GM18499 (cell line): ENCODE measurements around the gene C6orf136.

ENCODE experiments used
- ATAC-seq: cut with Tn5 transposase; IDR thresholded peaks from one replicate; pipeline ENCODE4 v1.9.1; 2021; ENCODE audit warnings: moderate number of reproducible peaks; ENCODE audit not compliant: insufficient read depth, unreplicated experiment

The C6orf136 gene

DNA sequence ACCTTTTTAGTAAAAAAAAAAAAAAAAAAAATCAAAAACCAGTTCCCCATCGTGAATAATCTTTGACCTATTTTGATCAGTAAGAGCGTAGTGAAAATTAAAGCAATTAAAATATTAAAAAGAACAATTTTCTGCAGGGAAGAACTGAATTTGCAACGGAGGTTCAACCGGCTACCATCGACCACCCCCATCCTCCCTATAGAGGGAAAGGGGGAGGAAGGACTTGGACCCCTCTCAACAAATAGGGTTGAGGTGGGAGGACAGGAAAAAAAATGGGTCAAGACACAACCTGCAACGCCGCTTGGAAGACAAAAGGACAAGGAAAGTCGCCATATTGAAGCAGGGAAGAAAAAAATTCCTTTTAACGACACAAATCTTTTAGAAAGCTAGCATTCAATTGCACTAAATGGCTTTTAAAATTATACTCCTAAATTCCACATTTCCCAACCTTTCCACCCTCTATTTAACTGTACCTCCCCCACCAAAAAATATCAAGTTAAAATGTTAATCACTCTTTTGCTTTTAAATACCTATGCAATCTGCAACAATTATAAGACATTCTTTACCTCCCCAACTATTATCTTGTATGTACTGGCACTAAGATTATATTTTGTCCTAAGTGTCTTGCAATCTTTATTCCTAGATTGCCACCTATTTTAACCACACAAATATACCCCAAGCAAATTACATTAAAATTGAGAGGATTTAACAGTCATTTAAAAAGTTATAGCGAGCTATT is 31.5 kb upstream of the C6orf136 start:
- ATAC-seq, result no peak

DNA sequence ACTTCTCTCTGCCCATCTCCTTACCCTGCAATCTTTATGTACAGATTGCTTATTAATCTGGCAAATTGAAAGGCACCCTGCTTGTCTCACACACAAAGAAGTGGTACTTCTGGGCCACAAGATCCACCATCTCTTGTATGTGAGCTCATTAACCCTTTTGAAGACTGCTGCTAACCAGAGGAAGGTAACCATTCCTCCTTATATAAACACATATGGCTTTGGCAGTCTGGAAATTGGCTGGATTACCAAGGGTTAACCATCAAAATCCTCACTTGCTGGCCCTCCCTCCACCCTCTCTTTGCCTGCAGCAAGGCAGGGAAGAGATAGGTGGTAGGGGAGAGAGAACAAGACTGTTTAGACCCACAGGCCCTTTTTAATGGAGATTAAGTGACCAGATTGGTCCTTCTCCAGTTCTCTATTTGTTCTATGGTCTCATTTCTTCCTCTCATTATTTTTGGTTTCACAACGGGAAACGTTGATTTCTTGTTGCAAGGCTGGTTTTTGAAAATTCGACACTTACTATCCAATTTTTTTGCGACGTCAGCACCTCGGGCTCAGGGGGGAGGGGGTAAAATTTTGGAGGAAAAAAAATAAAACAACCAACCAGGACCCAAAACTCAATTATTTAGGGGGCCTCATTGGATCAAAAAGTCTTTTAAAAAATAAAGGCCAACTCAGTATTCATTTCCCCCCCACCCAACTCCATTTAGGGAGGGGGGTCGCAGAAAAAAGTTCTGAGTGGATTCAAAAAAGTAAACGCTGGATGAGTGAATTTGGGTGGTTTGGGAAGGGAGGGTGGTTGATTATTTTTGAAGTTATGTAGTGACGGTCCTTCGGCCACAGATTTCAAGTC is 30.7 kb upstream of the C6orf136 start:
- no peak for ATAC-seq

DNA sequence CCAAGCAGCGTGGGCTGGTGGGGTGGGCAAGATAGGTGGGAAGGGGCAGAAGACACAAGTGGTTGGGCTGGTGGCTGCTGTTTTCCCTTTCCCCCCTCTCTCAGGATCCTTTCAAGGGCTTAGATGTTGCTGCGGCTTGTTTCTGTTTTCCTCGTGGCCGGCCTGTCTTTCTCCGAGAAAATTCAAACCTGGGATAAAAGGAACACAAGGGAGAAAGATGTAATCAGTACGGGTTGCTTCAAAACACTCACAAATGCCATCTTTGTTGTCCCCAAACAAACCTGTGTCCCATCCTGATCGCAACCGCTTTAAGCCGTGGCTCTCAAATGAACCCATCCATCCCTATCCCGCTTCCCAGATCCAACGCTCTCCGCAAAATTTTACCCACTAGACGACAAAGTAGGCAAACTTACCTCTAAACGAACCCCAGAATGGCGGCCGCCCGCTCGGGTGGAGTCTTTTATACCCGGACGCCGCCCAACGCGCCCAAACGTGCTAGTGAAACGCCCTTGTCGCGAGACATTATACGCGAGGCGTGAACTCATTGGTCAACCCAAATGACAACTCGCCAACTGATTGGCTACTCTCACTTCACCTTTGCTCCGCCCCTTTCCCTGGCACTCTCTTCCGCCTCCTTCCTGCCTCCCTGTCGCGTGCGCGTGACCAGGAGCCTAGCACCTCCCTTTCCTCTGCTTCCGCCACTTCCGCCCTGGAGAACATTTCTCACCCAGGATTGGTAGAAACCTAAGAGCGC is 29.9 kb upstream of the C6orf136 start, which contains the start of gene PPP1R10:
Gene PPP1R10 (minus strand): TSS at position 433 of the 754 bp plus-strand sequence. CDS start 7,299 bp downstream, outside the sequence.
- peak; percentile 59 for ATAC-seq

- peak; percentile 37 for ATAC-seq
These were observed 29.2 kb upstream of the C6orf136 start, which contains the start of gene MRPS18B for GRCh38 chr6:30617565-30618269. MRPS18B (plus strand) TSS chr6:30617840; CDS start chr6:30617866, 26 bp downstream.

- ATAC-seq, result no peak
These were observed 28.6 kb upstream of the C6orf136 start for GRCh38 chr6:30618270-30618797.

- no peak for ATAC-seq
These were observed 27.4 kb upstream of the C6orf136 start for GRCh38 chr6:30619561-30619960.

DNA sequence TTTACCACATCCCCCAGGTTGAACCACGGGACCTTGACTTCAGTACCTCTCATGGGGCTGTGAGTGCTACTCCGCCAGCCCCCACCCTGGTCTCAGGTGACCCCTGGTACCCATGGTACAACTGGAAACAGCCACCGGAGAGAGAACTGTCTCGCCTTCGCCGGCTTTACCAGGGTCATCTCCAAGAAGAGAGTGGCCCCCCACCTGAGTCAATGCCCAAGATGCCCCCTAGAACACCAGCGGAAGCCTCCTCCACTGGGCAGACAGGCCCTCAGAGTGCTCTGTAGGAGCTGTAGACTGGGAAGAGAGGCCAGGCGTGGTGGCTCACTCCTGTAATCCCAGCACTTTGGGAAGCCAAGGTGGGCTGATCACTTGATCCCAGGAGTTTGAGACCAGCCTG is 21.4 kb upstream of the C6orf136 start:
- ATAC-seq, result no peak

DNA sequence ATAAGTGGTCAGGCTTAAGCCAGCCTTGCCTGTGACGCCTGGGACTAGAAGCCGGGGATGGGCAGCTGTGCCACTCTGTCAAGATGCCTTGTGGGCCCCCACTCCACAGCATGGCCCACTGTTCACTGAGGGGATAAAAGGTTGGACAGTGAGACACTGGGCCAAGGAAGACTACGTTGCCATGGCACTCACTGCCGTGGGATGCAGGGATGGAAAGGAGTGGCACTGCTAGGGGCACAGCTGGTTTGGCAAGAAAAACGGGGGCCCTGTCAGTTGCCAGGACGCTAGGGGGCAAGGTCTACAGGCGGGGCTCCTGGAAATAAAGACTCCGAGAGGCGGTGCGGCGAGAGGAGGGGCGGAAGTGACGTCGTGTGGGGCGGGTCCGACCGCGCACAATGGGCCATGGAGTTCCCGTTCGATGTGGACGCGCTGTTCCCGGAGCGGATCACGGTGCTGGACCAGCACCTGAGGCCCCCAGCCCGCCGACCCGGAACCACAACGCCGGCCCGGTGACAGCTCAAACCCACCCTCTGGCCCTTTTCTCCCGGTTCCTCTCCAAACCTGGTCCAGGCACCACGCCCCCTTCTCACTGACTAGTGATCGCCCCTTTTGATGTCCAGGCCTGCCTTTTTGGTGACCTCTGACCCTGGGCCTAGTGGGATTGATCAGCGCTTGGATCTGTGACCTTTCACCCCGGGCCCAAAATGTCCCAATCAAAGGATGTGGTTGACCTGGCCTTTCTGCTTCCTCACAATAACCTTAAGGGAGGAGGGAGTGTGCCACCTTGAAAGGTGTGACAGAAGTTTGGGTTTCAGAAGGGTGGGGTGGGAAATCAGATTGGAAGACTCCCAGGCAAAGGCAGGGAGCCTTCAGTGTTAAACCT is 20.2 kb upstream of the C6orf136 start, which contains the start of gene ATAT1:
Gene ATAT1 (plus strand): TSS at position 391 of the 883 bp plus-strand sequence.
- no peak for ATAC-seq

DNA sequence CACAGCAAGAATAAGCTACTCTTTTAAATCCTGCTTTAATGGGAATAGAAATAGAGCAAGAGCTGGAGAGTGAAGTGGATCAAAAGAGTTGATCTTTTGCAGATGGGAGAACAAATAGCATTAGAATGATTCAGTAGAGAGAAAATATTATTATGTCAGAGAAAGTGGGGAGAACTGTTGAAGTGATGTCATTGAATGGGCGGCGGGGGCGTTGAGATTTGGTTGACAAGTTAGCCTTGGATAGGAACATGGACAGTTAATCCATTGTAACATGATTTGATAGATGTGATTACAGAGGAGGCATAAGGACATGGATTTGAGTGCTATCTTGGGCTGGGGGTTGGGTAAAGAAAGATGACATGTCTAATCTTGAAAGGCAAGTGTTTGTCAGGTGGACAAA is 11.1 kb upstream of the C6orf136 start:
- no peak for ATAC-seq

GRCh38 chr6:30640481-30640880 is 6.5 kb upstream of the C6orf136 start:
- no peak for ATAC-seq

DNA sequence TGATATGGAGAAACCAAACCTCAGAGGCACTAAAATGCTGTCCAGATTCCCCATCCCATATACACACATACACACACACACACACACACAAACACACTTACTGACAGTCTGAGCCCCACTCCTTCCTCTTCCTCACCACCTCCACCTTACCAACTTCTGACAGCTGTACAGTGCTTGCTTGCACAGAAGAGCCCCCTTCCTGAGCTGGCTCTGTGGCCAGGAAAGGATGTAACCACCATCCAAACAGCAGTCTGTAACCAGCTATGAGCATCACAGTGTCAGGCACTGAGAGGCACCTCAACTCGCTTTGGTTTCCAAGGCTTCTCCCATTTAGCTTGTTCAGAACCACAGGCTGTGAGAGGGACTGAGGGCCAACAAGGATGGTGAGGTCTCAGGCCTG is 5.9 kb upstream of the C6orf136 start:
- ATAC-seq, result no peak

DNA sequence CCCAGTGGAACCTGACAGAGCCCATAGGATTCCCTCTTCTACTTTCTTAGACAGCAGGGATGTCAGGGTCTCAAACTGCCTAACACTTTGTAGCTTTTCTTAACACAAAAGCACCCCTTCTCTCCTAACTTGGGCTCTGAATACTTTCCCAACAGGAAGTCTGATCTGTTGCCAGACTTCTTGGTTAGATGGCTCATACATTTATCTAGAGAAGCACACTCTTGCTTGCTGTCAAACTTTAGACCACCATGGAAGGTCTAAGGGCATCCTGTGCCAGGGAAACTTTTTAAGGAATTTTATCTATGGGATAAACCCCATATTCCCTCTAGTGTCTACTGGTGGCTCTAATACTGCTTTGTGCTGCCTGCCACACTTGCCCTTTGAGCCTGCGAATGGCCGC is 3.3 kb upstream of the C6orf136 start:
- no peak for ATAC-seq

GRCh38 chr6:30644769-30645168 is 2.2 kb upstream of the C6orf136 start:
- no peak for ATAC-seq

- ATAC-seq, result no peak
These were observed 944 bp upstream of the C6orf136 start for GRCh38 chr6:30645989-30646388.

- no peak for ATAC-seq
These were observed 546 bp downstream of the C6orf136 start for GRCh38 chr6:30647242-30648116.

GRCh38 chr6:30651143-30651542 is 4.2 kb downstream of the C6orf136 start:
- no peak for ATAC-seq

- ATAC-seq, result no peak
These were observed 8.1 kb downstream of the C6orf136 start for GRCh38 chr6:30654798-30655742.
